SK-N-MC (cell line): ENCODE results near the gene WTIP.

Source experiments
- EZH2 ChIP-seq: fragments of 200-600 bp; sonication (generic); IDR thresholded peaks from one replicate; pipeline ENCODE4 v1.6.1; 2017; ENCODE audit warnings: antibody characterized with exemption
- POLR2AphosphoS5 ChIP-seq: IDR thresholded peaks from 2 replicates; pipeline ENCODE4 v1.6.1; 2012; ENCODE audit warnings: mild to moderate bottlenecking, low read depth, low read length, borderline replicate concordance

- TF ChIP-seq EZH2: no peak
- no peak for TF ChIP-seq POLR2AphosphoS5
Observed at GRCh38 chr19:34502582-34503411, 21.2 kb downstream of the WTIP start.
